Measurements from ENCODE around the gene NAA20. TPM values are rescaled to one million over a fixed set of nuclear protein-coding genes. Genes with fewer than 3 reads are reported as not detected.

The NAA20 gene
- total RNA-seq, 2 donors from 2014 or later, result 50.5 to 67.5 TPM

- no peak overlapping the region for H3K27ac Mint-ChIP-seq
- DNase-seq (ENCODE audit: low spot score in 2 of 2) (no peak), ATAC-seq (no peak)
- H3K9me3 Mint-ChIP-seq, result no peaks in the 10 kb centered on the region
- no peaks in the 10 kb centered on the region for H3K36me3 Mint-ChIP-seq
These were observed 36.1 kb upstream of the NAA20 start for GRCh38 chr20:19981031-19981451.

- H3K9me3 Mint-ChIP-seq, result no peaks in the 10 kb centered on the region
- H3K27ac Mint-ChIP-seq, result no peak overlapping the region
- ATAC-seq, result no peak
- H3K36me3 Mint-ChIP-seq, result no peaks in the 10 kb centered on the region
- no peak for DNase-seq (ENCODE audit: low spot score in 2 of 2)
These were observed 30.7 kb upstream of the NAA20 start for GRCh38 chr20:19986419-19986818.

- H3K27ac Mint-ChIP-seq, result no peak overlapping the region
- ATAC-seq (no peak), DNase-seq (ENCODE audit: low spot score in 2 of 2) (no peak)
- no peaks in the 10 kb centered on the region for H3K9me3 Mint-ChIP-seq
- no peaks in the 10 kb centered on the region for H3K36me3 Mint-ChIP-seq
These were observed 30.1 kb upstream of the NAA20 start for GRCh38 chr20:19987046-19987445.

GRCh38 chr20:19990850-19991249, 26.3 kb upstream of the NAA20 start:
- DNase-seq (ENCODE audit: low spot score in 2 of 2) (no peak), ATAC-seq (no peak)
- no peaks in the 10 kb centered on the region for H3K9me3 Mint-ChIP-seq
- no peaks in the 10 kb centered on the region for H3K36me3 Mint-ChIP-seq
- no peak overlapping the region for H3K27ac Mint-ChIP-seq

GRCh38 chr20:19991308-19991707, 25.9 kb upstream of the NAA20 start:
- ATAC-seq, result no peak

GRCh38 chr20:19991854-19992253, 25.3 kb upstream of the NAA20 start:
- Mint-ChIP-seq H3K36me3 (no peaks in the 10 kb centered on the region), H3K27ac (no peak overlapping the region), H3K9me3 (no peaks in the 10 kb centered on the region)
- DNase-seq (ENCODE audit: low spot score in 2 of 2), result no peak
- no peak for ATAC-seq

More at GRCh38 chr20:19991308-19991707, 25.9 kb upstream of the NAA20 start:
- Mint-ChIP-seq H3K27ac (no peak overlapping the region), H3K9me3 (no peaks in the 10 kb centered on the region), H3K36me3 (no peaks in the 10 kb centered on the region)
- DNase-seq (ENCODE audit: low spot score in 2 of 2), result no peak

- Mint-ChIP-seq H3K27ac (no peak overlapping the region), H3K9me3 (no peaks in the 10 kb centered on the region), H3K36me3 (no peaks in the 10 kb centered on the region)
- ATAC-seq (no peak), DNase-seq (ENCODE audit: low spot score in 2 of 2) (no peak)
These were observed 23.9 kb upstream of the NAA20 start for GRCh38 chr20:19992996-19993908.

GRCh38 chr20:19993958-19994669, 23.0 kb upstream of the NAA20 start:
- ATAC-seq (no peak), DNase-seq (ENCODE audit: low spot score in 2 of 2) (no peak)
- Mint-ChIP-seq H3K27ac (no peak overlapping the region), H3K9me3 (no peaks in the 10 kb centered on the region), H3K36me3 (no peaks in the 10 kb centered on the region)

GRCh38 chr20:19995220-19995863, 21.8 kb upstream of the NAA20 start:
- Mint-ChIP-seq H3K9me3 (no peaks in the 10 kb centered on the region), H3K27ac (no peak overlapping the region), H3K36me3 (no peaks in the 10 kb centered on the region)
- ATAC-seq (no peak), DNase-seq (ENCODE audit: low spot score in 2 of 2) (peak in 1 of 2 donors; percentile 13)

GRCh38 chr20:19996222-19996621, 20.9 kb upstream of the NAA20 start:
- no peak for DNase-seq (ENCODE audit: low spot score in 2 of 2)
- ATAC-seq, result no peak
- H3K9me3 Mint-ChIP-seq, result no peaks in the 10 kb centered on the region

GRCh38 chr20:19996917-19997316, 20.2 kb upstream of the NAA20 start:
- no peaks in the 10 kb centered on the region for H3K36me3 Mint-ChIP-seq
- no peaks in the 10 kb centered on the region for H3K9me3 Mint-ChIP-seq
- ATAC-seq, result no peak
- H3K27ac Mint-ChIP-seq, result no peak overlapping the region
- DNase-seq (ENCODE audit: low spot score in 2 of 2), result no peak

More at GRCh38 chr20:19996222-19996621, 20.9 kb upstream of the NAA20 start:
- H3K27ac Mint-ChIP-seq, result no peak overlapping the region
- H3K36me3 Mint-ChIP-seq, result no peaks in the 10 kb centered on the region

GRCh38 chr20:19998990-19999705, 18.0 kb upstream of the NAA20 start:
- Mint-ChIP-seq H3K36me3 (no peaks in the 10 kb centered on the region), H3K27ac (no peak overlapping the region), H3K9me3 (no peaks in the 10 kb centered on the region)
- ATAC-seq (no peak), DNase-seq (ENCODE audit: low spot score in 2 of 2) (no peak)

GRCh38 chr20:20000211-20000968, 16.8 kb upstream of the NAA20 start:
- no peaks in the 10 kb centered on the region for H3K36me3 Mint-ChIP-seq
- no peak for DNase-seq (ENCODE audit: low spot score in 2 of 2)
- no peak overlapping the region for H3K27ac Mint-ChIP-seq
- H3K9me3 Mint-ChIP-seq, result no peaks in the 10 kb centered on the region
- ATAC-seq, result no peak

GRCh38 chr20:20002101-20002998, 14.8 kb upstream of the NAA20 start:
- no peak overlapping the region for H3K27ac Mint-ChIP-seq
- H3K9me3 Mint-ChIP-seq, result no peaks in the 10 kb centered on the region
- ATAC-seq (no peak), DNase-seq (ENCODE audit: low spot score in 2 of 2) (no peak)
- H3K36me3 Mint-ChIP-seq, result no peaks in the 10 kb centered on the region
